Measurements from ENCODE around the gene IMPA2.

- TF ChIP-seq POLR2A (IDR thresholded peaks at IDR 0.05) (no peak), CTCF (IDR thresholded peaks at IDR 0.05) (no peak)
Observed at GRCh38 chr18:11957636-11958035, 23.7 kb upstream of the IMPA2 start.

All from testis (tissue), 2 donors.